HG02973 (cell line): Measurements from ENCODE around the gene RNF182.
"Not testable (repeated sequence)": the region's sequence is repeated elsewhere in the genome, so short reads cannot be mapped to it uniquely, and the experiment has no call there.

Experiments
- ATAC-seq: cut with Tn5 transposase; IDR thresholded peaks from one replicate; pipeline ENCODE4 v1.9.1; 2021; ENCODE audit warnings: moderate library complexity; ENCODE audit not compliant: unreplicated experiment

The RNF182 gene

DNA sequence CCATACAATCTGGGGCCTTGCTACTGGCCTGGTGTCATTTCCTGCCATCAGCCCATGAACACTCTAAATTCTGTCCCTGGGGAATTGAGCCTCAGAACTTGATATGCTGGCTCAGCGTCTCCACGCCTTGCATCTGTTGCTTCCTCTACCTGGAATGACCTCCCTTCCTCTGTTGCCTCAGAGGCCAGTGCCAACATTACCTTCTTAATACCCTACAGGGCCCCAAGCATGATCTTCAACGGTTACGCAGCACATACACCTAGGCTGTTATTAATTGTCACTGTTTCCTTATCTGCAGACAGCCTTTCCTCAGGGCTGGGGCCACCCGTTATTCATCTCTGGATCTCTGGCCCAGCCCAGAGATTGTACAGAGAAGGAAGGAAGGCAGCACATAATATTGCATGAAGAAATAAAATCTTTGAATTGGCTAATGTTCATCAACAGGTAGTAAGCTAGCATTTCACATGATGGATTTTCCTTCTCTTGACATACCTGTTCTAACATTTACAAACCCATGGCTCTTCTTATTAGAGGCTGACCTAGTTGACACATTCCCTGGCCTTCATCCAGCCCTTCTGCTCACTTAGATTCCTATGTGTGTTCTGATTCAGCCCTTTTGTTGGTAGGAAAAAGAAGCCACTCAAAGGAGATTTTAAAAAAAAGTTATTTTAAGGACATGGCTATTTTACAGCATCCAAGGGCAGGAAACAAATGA is 8.4 kb upstream of the RNF182 start:
- ATAC-seq: no peak

DNA sequence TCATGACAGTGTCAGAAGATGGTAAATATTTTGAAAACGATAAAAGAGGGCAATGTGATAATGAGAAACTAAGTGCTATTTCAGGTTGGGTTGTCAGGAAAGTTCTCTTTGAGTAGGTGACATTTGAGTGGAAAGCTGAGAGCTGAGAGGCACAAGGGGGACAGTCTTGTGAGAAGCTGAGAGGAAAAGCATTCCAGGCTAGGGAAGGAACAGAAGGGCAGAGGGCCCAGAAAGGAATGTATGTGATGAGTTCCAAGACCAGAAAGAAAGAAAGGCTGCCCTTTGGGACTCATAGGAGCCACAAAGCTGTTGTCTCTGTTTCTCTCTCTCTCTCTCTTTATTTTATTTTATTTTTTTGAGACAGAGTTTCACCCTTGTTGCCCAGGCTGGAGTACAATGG is 7.6 kb upstream of the RNF182 start:
- no peak for ATAC-seq

- ATAC-seq: no peak
Measured at GRCh38 chr6:13918686-13919250, 6.0 kb upstream of the RNF182 start.

- no peak for ATAC-seq
Measured at GRCh38 chr6:13919861-13920260, 4.9 kb upstream of the RNF182 start.

- ATAC-seq: no peak
Measured at GRCh38 chr6:13920552-13920951, 4.2 kb upstream of the RNF182 start.

DNA sequence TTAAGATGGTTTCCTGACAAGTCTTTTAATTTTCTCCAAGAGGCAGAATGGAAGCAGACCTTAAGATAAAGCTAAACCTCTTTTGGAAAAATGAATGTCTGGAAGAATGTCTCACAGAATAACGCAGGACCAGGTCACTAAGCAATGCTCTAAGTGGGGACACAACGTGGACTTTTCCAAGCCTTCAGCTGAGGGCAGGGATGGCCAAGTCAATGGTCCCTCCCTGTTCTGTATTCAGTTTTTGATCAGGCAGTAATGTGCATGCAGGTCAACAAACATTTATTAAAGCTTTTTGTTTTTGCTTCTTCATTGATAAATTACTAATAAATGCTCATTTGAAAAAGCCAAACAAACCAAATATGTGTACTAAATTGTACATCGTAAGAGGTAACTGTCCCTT is 2.0 kb upstream of the RNF182 start:
- no peak for ATAC-seq

DNA sequence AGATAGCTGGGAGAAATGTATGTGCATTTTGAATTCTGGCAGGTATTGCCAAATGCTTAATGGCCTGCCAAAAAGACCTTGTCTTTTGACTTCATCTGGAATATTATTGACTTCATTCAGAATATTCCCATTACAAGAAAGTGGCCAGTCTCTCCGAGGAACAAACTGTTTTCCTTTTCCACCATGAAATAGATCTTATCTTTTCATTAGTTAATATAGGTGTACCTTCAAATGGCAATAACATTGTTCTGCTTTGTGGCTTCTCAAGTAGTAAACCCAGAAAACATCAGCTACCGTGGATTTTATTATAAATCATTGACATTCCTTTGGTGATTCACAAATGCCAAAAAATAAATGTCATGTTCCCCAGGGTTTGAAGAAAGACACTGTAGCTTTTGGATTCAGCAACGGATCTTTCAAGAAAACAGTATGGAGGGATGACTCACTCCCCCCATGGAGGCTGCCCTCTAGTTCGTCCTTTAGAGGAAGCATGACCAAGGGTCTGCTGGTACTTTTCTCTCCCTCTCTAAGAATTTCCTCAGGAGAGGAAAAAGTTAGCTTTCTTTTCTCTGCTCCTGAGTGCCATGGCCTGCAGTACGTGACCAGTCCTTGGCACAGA is 1.1 kb upstream of the RNF182 start:
- ATAC-seq: no peak

DNA sequence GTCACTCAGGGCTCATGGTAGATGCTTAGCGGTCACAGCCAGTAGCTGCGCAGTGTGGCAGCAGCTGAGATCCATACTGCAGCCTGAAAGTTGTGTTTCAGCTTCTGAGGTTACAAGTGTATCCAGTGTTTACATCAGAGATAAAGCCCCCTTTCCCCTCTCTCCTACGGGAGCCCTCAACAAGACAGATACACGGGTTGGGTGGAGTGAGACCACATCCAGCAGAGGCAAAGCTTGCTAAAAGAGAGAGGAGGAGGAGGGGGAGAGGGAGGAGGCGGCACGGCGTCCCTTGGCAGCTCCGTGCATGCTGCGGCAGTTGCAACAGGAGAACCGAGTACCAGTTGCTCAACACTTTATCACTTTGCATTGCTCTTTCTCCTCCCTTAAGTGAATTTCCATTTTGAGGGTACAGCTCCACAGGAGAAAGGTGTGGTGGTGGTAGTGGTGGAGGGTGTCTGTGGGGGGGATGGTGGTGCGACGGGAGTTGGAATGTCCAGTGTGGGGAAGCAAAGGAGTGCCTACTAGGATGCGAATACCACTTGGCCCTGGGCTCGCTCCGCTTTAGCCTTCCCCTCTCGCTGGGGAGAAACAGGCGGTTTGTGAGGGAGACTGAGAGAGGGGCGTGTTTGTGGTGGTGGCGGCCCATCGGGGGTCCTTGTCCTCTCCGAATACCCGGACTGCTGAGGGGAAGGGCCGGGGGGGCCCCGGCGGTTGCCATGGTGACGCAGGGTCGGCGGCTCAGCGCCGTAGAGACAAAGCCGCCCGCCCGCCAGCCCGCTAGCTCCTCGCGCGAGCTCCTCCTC is 405 bp upstream of the RNF182 start:
- ATAC-seq: no peak

GRCh38 chr6:13926378-13926777 is 1.6 kb downstream of the RNF182 start:
- no peak for ATAC-seq

DNA sequence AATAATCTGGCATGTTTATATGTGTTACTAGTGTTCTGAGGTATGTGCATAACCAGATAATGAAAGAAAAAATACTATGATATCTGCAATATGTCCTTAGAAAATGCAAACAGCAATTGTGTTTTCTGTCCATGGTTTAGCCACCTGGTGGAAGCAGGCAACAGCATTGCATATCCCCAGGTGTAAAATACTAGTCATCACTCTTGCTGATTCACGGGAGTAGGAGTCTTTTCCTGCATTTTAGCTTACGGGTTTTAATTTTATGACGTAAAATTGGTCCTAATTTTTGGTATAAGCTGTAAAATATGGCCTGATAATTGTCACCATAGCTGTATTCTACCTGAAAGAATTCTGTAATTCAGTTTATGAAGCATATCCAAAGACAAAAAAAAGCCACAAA is 2.5 kb downstream of the RNF182 start:
- no peak for ATAC-seq

DNA sequence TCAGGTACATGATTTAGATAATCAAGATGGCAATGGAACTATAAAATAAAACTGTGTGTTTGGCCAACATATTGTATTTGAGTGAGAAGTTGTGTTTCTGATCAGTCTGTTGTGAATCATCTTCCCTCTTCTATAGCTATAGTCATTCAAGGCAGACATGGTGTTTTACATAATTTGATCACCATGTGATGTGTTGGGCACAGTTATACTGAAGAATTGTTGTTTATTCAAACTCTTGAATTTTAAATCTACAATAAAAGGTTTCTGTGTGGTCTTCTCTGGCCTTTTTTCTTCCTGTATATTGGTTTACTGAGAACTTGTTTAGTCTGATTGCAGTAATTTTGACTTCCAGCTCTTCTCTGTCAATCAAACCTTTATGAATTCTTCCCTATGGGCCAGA is 4.4 kb downstream of the RNF182 start:
- ATAC-seq: no peak

DNA sequence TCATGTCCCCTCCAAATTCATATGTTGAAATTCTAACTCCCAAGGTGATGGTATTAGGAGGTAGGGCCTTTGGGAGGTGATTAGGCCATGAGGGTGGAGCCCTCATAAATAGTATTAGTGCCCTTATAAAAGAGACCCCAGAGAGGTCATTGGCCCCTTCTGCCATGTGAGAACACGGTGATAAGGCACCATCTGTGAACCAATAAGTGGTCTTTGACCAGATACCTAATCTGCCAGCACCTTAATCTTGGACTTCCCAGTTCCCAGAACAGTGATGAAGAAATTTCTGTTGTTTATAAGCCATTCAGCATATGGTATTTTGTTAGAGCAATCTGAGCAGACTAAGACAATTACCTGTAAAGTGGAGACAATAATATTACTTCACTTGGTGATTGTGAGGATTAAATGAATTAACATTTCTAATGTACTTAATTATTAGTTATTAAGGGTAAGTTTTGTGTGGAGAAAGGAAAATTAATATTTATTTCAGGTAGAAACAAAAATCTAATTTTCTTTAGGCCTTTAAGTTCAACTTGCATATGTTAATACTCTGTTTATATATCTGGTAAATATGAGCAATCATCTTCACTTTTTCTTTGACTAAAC is 7.1 kb downstream of the RNF182 start:
- ATAC-seq: no peak

GRCh38 chr6:13932785-13933184 is 8.0 kb downstream of the RNF182 start:
- ATAC-seq: no peak

- no peak for ATAC-seq
Measured at GRCh38 chr6:13934721-13935120, 10.0 kb downstream of the RNF182 start.

DNA sequence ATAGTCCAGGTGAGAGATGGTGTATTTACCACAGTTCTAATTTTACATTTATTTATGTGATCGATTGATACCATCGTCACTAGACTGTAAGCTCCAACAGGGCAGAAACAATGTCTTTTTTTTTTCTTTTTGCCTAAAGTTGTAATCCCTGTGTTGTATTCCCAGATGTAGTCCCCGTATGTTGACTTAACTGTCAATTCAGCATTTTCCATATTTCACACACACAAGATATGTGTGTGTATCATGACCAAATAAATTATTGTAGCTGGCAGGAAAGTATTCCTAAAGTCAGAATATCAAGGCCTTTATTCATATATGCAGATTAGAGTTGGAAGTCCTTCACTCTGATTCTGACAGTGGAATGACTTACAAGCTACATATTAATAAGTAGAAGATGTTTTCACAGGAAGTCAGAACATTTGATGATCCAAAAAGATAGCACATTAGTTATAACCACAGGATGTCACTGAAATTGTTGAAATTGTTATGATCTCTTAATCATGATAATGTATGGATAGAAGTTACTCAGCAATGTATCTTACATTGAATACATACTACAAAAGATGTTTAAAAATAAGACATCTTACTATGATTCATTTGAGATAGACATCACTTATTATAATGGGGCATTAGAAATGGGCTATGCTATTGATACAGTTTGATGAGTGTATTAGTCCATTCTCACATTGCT is 10.6 kb downstream of the RNF182 start:
- ATAC-seq: no peak

DNA sequence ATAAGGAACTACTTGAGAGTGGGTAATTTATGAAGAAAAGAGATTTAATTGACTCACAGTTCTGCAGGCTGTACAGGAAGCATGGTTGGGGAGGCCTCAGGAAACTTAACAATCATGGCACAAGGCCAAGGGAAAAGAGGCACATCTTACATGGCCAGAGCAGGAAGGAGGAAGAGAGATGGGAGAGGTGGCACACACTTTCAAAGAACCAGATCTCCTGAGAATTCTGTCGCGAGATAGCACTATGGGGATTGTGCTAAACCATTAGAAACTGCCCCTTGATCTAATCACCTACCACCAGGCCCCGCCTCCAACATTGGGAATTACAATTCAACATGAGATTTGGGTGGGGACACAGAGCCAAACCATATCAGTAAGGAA is 11.1 kb downstream of the RNF182 start:
- not testable (repeated sequence) for ATAC-seq

- ATAC-seq: no peak
Measured at GRCh38 chr6:13941902-13942301, 17.1 kb downstream of the RNF182 start.

DNA sequence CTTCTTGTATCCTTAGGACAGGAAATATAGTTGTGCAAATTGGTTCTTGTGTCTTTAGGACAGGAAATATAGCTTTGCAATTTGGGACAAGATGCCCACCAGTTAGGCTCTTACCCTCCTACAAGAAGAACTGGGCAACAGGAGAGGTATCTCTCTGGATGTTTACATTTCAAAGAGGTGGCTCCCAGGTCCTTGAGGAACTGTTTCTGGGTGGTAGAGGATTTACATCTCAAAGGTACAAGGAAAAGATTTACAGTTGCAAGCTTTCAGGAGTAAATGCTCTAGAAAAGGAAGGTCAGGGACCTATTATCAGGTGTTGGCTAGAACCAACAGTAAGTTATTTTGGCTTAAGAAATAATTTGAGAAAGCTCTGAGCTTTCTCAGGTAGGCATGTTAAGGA is 19.2 kb downstream of the RNF182 start:
- ATAC-seq: no peak

- ATAC-seq: no peak
Measured at GRCh38 chr6:13946506-13946905, 21.8 kb downstream of the RNF182 start.

DNA sequence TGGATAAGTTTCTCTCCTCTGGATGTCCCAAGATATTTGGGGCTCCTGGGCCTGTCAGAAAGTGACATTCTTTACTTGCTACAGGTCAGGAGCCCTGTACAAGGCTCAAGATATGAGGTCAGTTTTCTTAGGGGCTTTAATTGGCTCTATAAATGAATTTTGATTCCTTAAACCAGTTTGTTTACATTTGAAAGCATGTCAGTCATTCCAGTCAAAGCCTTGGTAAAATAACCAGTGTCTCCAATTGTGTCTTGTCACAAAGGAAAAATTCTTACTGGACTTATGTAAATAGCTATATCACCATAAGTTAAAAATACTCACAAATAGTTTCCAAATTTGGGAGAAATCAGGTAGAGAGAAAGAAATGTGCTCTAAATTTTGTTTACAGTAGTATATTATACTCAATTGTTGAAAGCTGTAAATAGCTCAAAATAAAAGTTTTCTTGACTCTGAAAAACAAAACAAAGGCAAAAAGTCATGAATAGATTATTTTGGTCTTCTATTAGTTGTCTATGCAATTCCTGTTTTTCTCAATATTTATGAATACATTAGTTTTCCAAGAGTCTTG is 22.9 kb downstream of the RNF182 start:
- no peak for ATAC-seq
